Stimulated activated CD8-positive, alpha-beta memory T cell treated with anti-CD3 and anti-CD28 coated beads, Interleukin-4, amount 100 ng/mL, for 4 hours (primary cell): Measurements from ENCODE around the gene TBX6.

ENCODE experiments used
- DNase-seq, 2 donors: peaks; one replicate each; pipeline ENCODE4 v3.0.0-alpha.2; 2020; ENCODE audit warnings: low read depth in 2 of 2, low spot score in 1 of 2

The TBX6 gene

GRCh38 chr16:30087181-30087898, 4.4 kb downstream of the TBX6 start:
- DNase-seq, result no peak

GRCh38 chr16:30086291-30087140, 5.2 kb downstream of the TBX6 start:
- no peak for DNase-seq

- no peak for DNase-seq
Measured at GRCh38 chr16:30085820-30086219, 5.9 kb downstream of the TBX6 start.

- no peak for DNase-seq
Measured at GRCh38 chr16:30085247-30085646, 6.5 kb downstream of the TBX6 start.

- DNase-seq, result no peak
Measured at GRCh38 chr16:30084816-30085159, 6.9 kb downstream of the TBX6 start.

- DNase-seq, result no peak
Measured at GRCh38 chr16:30084096-30084815, 7.5 kb downstream of the TBX6 start.

- no peak for DNase-seq
Measured at GRCh38 chr16:30083216-30084055, 8.3 kb downstream of the TBX6 start.

- DNase-seq, result no peak
Measured at GRCh38 chr16:30082545-30083090, 9.1 kb downstream of the TBX6 start.

GRCh38 chr16:30079480-30079879, 12.2 kb downstream of the TBX6 start:
- DNase-seq, result no peak

- DNase-seq, result no peak
Measured at GRCh38 chr16:30078744-30079143, 13.0 kb downstream of the TBX6 start.

- no peak for DNase-seq
Measured at GRCh38 chr16:30077656-30078055, 14.1 kb downstream of the TBX6 start.

- DNase-seq, result no peak
Measured at GRCh38 chr16:30076276-30076791, 15.4 kb downstream of the TBX6 start.

GRCh38 chr16:30075503-30076275, 16.0 kb downstream of the TBX6 start, which contains the start of gene PPP4C:
Gene PPP4C (plus strand): TSS chr16:30075994. CDS start chr16:30076378, 384 bp downstream.
- DNase-seq, result peak; percentile 74 to 79

GRCh38 chr16:30070490-30070889, 21.2 kb downstream of the TBX6 start:
- no peak for DNase-seq

GRCh38 chr16:30069611-30070462, 21.9 kb downstream of the TBX6 start:
- no peak for DNase-seq

GRCh38 chr16:30068750-30069610, 22.7 kb downstream of the TBX6 start:
- no peak for DNase-seq

GRCh38 chr16:30068333-30068732, 23.4 kb downstream of the TBX6 start:
- DNase-seq, result no peak

GRCh38 chr16:30067584-30067916, 24.2 kb downstream of the TBX6 start:
- DNase-seq, result no peak
